H1 (cell line): ENCODE data around the gene CFB. TPM values are rescaled to one million over a fixed set of nuclear protein-coding genes. Genes with fewer than 3 reads are reported as not detected.

Experiments
- TEAD4 ChIP-seq: IDR thresholded peaks from 2 replicates; pipeline ENCODE4 v1.6.1; 2012; ENCODE audit warnings: low read depth, low read length, inconsistent platforms, mixed read lengths
- polyA plus RNA-seq, 7 experiments: library from polyadenylated mRNA; depleted of rRNA in 3 of 7; stranded (reverse) in 5 of 7; unstranded in 2 of 7; fragments of >200 nt in 5 of 7; fragments of 200-250 nt in 2 of 7; gene quantifications; 1 replicate in 5 of 7; 2 replicates in 1 of 7; 4 replicates in 1 of 7; pipeline versions ENCODE4 v1.2.1 to v1.2.3, GENCODE V29; 2011 to 2013; ENCODE audit warnings: missing spikeins in 2 of 7, mixed read lengths in 2 of 7
- total RNA-seq: library from RNA; stranded (reverse); fragmentation: NEBNext Ultra II Directional; extraction: Animal tissue kit (Norgen Biotek cat#: 25700); gene quantifications from 2 replicates; pipeline ENCODE4 v1.2.1, GENCODE V29; 2021
- TF ChIP-seq, protein P1 (sequence below): fragments of 300-600 bp; sonication (generic); IDR thresholded peaks from 2 replicates; pipeline ENCODE4 v1.7.1; 2012; ENCODE audit warnings: low read length, moderate library complexity, mild to moderate bottlenecking, inconsistent platforms; ENCODE audit not compliant: insufficient replicate concordance

CFB gene
- total and polyA plus RNA-seq, 2 of the 8 experiments (the other 6 are each of a cell fraction or from before 2014, with no cell fraction given): 0.09 TPM; not detected in 1

DNA sequence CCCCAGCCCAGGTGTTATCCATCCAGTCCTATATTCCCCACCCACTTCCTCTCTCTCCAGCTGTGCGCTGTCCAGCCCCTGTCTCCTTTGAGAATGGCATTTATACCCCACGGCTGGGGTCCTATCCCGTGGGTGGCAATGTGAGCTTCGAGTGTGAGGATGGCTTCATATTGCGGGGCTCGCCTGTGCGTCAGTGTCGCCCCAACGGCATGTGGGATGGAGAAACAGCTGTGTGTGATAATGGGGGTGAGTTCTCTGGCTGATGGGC lies 17.3 kb upstream of the CFB start (continued):
- TF ChIP-seq, protein P1, sequence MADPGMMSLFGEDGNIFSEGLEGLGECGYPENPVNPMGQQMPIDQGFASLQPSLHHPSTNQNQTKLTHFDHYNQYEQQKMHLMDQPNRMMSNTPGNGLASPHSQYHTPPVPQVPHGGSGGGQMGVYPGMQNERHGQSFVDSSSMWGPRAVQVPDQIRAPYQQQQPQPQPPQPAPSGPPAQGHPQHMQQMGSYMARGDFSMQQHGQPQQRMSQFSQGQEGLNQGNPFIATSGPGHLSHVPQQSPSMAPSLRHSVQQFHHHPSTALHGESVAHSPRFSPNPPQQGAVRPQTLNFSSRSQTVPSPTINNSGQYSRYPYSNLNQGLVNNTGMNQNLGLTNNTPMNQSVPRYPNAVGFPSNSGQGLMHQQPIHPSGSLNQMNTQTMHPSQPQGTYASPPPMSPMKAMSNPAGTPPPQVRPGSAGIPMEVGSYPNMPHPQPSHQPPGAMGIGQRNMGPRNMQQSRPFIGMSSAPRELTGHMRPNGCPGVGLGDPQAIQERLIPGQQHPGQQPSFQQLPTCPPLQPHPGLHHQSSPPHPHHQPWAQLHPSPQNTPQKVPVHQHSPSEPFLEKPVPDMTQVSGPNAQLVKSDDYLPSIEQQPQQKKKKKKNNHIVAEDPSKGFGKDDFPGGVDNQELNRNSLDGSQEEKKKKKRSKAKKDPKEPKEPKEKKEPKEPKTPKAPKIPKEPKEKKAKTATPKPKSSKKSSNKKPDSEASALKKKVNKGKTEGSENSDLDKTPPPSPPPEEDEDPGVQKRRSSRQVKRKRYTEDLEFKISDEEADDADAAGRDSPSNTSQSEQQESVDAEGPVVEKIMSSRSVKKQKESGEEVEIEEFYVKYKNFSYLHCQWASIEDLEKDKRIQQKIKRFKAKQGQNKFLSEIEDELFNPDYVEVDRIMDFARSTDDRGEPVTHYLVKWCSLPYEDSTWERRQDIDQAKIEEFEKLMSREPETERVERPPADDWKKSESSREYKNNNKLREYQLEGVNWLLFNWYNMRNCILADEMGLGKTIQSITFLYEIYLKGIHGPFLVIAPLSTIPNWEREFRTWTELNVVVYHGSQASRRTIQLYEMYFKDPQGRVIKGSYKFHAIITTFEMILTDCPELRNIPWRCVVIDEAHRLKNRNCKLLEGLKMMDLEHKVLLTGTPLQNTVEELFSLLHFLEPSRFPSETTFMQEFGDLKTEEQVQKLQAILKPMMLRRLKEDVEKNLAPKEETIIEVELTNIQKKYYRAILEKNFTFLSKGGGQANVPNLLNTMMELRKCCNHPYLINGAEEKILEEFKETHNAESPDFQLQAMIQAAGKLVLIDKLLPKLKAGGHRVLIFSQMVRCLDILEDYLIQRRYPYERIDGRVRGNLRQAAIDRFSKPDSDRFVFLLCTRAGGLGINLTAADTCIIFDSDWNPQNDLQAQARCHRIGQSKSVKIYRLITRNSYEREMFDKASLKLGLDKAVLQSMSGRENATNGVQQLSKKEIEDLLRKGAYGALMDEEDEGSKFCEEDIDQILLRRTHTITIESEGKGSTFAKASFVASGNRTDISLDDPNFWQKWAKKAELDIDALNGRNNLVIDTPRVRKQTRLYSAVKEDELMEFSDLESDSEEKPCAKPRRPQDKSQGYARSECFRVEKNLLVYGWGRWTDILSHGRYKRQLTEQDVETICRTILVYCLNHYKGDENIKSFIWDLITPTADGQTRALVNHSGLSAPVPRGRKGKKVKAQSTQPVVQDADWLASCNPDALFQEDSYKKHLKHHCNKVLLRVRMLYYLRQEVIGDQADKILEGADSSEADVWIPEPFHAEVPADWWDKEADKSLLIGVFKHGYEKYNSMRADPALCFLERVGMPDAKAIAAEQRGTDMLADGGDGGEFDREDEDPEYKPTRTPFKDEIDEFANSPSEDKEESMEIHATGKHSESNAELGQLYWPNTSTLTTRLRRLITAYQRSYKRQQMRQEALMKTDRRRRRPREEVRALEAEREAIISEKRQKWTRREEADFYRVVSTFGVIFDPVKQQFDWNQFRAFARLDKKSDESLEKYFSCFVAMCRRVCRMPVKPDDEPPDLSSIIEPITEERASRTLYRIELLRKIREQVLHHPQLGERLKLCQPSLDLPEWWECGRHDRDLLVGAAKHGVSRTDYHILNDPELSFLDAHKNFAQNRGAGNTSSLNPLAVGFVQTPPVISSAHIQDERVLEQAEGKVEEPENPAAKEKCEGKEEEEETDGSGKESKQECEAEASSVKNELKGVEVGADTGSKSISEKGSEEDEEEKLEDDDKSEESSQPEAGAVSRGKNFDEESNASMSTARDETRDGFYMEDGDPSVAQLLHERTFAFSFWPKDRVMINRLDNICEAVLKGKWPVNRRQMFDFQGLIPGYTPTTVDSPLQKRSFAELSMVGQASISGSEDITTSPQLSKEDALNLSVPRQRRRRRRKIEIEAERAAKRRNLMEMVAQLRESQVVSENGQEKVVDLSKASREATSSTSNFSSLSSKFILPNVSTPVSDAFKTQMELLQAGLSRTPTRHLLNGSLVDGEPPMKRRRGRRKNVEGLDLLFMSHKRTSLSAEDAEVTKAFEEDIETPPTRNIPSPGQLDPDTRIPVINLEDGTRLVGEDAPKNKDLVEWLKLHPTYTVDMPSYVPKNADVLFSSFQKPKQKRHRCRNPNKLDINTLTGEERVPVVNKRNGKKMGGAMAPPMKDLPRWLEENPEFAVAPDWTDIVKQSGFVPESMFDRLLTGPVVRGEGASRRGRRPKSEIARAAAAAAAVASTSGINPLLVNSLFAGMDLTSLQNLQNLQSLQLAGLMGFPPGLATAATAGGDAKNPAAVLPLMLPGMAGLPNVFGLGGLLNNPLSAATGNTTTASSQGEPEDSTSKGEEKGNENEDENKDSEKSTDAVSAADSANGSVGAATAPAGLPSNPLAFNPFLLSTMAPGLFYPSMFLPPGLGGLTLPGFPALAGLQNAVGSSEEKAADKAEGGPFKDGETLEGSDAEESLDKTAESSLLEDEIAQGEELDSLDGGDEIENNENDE: no peak
- no peak for TF ChIP-seq TEAD4
